ENCODE data around the gene GOLT1B. TPM values are rescaled to one million over a fixed set of nuclear protein-coding genes. Genes with fewer than 3 reads are reported as not detected.

The GOLT1B gene
- total RNA-seq, 1 donor from 2014 or later, result 32.4 TPM

- Mint-ChIP-seq H3K36me3 (ENCODE audit: low read depth, unreplicated experiment) (no peaks in the 10 kb centered on the region), H3K27ac (ENCODE audit: unreplicated experiment) (no peak overlapping the region), H3K27me3 (ENCODE audit: unreplicated experiment) (no peaks in the 10 kb centered on the region), H3K9me3 (ENCODE audit: unreplicated experiment) (no peaks in the 10 kb centered on the region), H3K4me1 (ENCODE audit: unreplicated experiment) (peaks cover 11% of the 10 kb centered on the region), H3K4me3 (ENCODE audit: unreplicated experiment) (no peak overlapping the region)
- DNase-seq (ENCODE audit: low spot score), result no peak
- no peak for TF ChIP-seq CTCF (IDR thresholded peaks at IDR 0.05; ENCODE audit: unreplicated experiment)
Observed at GRCh38 chr12:21502872-21503271, 1.3 kb downstream of the GOLT1B start.

GRCh38 chr12:21505888-21506287 lies 4.3 kb downstream of the GOLT1B start:
- no peaks in the 10 kb centered on the region for H3K9me3 Mint-ChIP-seq (ENCODE audit: unreplicated experiment)
- DNase-seq (ENCODE audit: low spot score), result no peak
- no peaks in the 10 kb centered on the region for H3K27me3 Mint-ChIP-seq (ENCODE audit: unreplicated experiment)
- no peak overlapping the region for H3K27ac Mint-ChIP-seq (ENCODE audit: unreplicated experiment)
- H3K4me1 Mint-ChIP-seq (ENCODE audit: unreplicated experiment), result peaks cover 11% of the 10 kb centered on the region
- no peak for TF ChIP-seq CTCF (IDR thresholded peaks at IDR 0.05; ENCODE audit: unreplicated experiment)
- H3K4me3 Mint-ChIP-seq (ENCODE audit: unreplicated experiment), result no peak overlapping the region
- H3K36me3 Mint-ChIP-seq (ENCODE audit: low read depth, unreplicated experiment), result peaks cover 6% of the 10 kb centered on the region

GRCh38 chr12:21507849-21508248 lies 6.3 kb downstream of the GOLT1B start:
- Mint-ChIP-seq H3K4me1 (ENCODE audit: unreplicated experiment) (peaks cover 2% of the 10 kb centered on the region), H3K4me3 (ENCODE audit: unreplicated experiment) (no peak overlapping the region), H3K36me3 (ENCODE audit: low read depth, unreplicated experiment) (peaks cover 6% of the 10 kb centered on the region), H3K9me3 (ENCODE audit: unreplicated experiment) (no peaks in the 10 kb centered on the region), H3K27me3 (ENCODE audit: unreplicated experiment) (no peaks in the 10 kb centered on the region), H3K27ac (ENCODE audit: unreplicated experiment) (no peak overlapping the region)
- no peak for TF ChIP-seq CTCF (IDR thresholded peaks at IDR 0.05; ENCODE audit: unreplicated experiment)
- DNase-seq (ENCODE audit: low spot score), result no peak

- Mint-ChIP-seq H3K9me3 (ENCODE audit: unreplicated experiment) (no peaks in the 10 kb centered on the region), H3K27ac (ENCODE audit: unreplicated experiment) (no peak overlapping the region), H3K27me3 (ENCODE audit: unreplicated experiment) (no peaks in the 10 kb centered on the region), H3K36me3 (ENCODE audit: low read depth, unreplicated experiment) (peaks cover 6% of the 10 kb centered on the region), H3K4me1 (ENCODE audit: unreplicated experiment) (no peaks in the 10 kb centered on the region), H3K4me3 (ENCODE audit: unreplicated experiment) (no peak overlapping the region)
- no peak for DNase-seq (ENCODE audit: low spot score)
- TF ChIP-seq CTCF (IDR thresholded peaks at IDR 0.05; ENCODE audit: unreplicated experiment), result no peak
Observed at GRCh38 chr12:21509768-21510167, 8.2 kb downstream of the GOLT1B start.

- no peaks in the 10 kb centered on the region for H3K4me1 Mint-ChIP-seq (ENCODE audit: unreplicated experiment)
- TF ChIP-seq CTCF (IDR thresholded peaks at IDR 0.05; ENCODE audit: unreplicated experiment), result no peak
- H3K27me3 Mint-ChIP-seq (ENCODE audit: unreplicated experiment), result no peaks in the 10 kb centered on the region
- H3K4me3 Mint-ChIP-seq (ENCODE audit: unreplicated experiment), result no peak overlapping the region
- H3K9me3 Mint-ChIP-seq (ENCODE audit: unreplicated experiment), result no peaks in the 10 kb centered on the region
- no peak overlapping the region for H3K27ac Mint-ChIP-seq (ENCODE audit: unreplicated experiment)
- DNase-seq (ENCODE audit: low spot score), result no peak
- no peaks in the 10 kb centered on the region for H3K36me3 Mint-ChIP-seq (ENCODE audit: low read depth, unreplicated experiment)
Observed at GRCh38 chr12:21516281-21516680, 14.7 kb downstream of the GOLT1B start.
